ENCODE data around the gene PRSS50.
A peak's percentile ranks its signal among the peaks of the same experiment; 100 is the strongest.
"Not testable (repeated sequence)": the region's sequence is repeated elsewhere in the genome, so short reads cannot be mapped to it uniquely, and the experiment has no call there.

Gene PRSS50

DNA sequence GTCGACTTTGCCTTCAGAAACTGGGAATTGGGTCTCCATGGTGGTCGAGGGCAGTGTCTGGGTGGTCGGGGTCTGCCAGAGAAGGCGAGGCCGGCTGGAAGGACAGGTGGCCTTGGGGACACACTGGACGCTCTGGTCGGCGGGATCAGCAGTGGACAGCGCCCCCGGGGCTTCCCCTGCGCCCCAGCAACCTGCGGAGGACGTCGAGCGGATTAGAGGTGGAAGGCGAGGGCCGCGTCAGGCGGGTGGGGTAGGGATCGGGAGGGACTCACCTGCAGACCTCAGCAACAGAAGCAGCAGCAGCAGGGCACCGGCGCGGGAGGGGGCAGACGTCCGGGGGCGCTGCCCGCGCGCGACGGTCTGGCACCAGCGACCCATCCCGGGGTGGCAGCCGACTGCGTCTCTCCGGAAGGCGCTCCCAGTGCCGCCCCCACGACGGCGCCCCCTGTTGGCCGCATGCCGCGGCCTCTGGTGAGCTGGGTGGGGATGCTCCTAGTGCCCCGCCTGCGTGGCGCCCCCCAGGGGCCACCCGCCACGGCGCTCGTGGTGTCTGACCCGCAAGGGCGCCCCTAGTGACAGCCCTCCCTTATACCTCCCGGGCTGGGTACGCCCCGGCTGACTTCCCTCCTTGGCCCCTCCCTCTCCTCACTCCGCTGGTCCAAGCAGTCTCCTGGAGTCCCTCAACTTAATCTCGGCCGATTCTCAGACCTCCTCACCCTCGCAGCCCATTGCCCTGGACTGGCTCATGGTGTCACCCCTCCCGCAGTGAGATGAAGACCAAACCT, at the start of gene PRSS50:
PRSS50 (minus strand) TSS at position 423 of the 785 bp plus-strand sequence; CDS start at position 378, 45 bp downstream.
- peak; percentile 31 to 41 for ATAC-seq

GRCh38 chr3:46764206-46764605, 46.5 kb upstream of the PRSS50 start:
- no peak for ATAC-seq

DNA sequence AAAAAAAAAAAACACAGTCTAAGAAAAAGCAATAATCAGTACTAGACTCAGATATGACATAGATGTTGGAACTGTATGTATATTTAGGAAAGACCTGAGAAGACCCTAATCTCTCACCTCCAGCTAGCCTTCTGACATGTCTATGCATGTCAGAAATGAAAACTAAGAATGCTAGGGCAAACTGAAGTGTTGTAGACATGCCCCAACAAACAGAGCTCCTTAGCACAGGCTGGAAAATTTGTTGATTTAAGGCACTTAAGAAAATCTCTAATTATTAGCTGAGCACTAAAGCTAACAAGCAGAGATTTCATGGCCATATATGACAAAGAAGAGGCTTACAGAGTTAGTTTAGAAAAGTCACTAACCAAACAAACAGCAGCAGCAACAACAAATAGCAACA, 45.5 kb upstream of the PRSS50 start:
- ATAC-seq = no peak

DNA sequence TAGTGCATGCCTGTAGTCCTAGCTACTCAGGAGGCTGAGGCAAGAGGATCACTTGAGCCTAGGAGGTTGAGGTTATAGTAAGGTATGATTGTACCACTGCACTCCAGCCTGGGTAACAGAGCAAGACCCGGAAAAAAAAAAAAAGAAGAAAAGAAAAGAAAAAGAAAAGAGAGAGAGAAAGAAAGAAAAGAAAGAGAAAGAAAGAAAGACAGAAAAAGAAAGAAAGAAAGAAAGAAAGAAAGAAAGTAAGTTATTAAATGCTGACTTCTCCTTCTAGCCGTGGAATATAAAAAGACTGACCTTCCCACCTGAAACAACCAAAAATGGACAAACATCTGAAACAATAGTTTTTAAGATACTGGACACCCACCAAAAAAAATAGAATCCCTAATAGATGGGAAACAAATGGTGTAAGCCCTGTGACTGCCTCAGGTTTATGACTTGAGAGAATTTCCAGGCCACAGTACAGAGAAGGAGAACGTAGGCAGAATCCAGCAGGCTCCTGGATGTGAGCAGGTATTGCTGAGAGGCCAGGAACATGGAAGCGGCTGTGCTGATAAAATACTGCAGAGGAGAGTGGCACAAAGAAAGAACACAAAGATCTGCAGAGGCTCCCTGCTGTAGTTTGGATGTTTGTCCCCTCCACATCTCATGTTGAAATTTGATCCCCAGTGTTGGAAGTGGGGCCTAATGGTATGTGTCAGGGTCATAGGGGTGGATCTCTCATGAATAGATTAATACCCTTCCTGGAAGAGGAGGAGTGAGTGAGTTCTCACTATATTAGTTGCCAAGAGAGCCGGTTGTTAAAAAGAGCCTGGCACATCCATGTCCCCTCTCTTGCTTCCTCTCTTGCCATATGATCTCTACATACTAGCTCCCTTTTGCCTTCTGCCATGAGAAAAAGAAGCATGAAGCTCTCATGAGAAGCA, 41.8 kb upstream of the PRSS50 start:
- no peak for ATAC-seq

- ATAC-seq = no peak
These were observed 39.0 kb upstream of the PRSS50 start for GRCh38 chr3:46756642-46757041.

GRCh38 chr3:46755646-46756045, 38.0 kb upstream of the PRSS50 start:
- ATAC-seq = no peak

DNA sequence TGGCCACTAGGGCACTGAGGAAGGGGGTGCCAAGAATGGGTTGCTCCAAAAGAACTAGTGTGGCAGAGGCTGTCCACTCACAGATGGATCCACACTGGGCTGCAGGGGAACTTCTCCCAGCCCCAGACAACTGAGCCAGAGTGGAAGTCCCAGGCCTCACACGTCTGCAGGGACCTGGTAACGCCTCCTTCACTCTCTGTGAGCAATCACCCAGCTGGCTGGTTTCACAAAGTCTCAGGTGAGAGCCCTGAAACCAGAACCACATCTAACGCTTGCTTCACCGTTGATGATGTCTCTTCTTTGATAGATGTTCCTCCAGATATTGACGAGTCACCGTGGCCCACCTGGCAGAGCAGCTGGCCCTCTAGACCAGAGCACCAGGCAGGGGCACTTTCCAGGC, 35.5 kb upstream of the PRSS50 start:
- ATAC-seq = peak; percentile 80 to 86

DNA sequence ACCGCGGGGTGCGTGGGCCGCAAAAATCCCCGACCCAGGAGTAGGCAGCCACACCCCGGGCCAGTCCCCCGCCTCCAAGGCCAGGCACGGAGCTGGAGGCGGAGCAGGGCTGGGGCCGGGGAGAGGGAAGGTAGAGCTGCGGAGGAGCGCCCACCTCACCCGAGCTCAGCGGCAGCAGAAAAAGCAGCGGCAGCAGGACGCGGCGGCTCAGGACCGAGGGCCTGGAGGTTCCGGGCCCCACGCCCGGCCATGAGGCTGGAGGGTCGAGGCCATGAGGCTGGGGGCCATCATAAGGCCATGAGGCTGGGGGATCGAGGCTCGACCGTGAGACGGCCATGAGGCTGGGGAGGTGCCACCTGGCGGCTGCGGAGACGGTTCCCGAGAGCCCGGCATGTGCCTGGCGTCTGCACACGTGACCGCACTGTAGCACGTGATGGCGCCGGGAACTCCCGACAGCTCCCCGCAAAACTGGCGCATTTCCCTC, 32.9 kb upstream of the PRSS50 start:
- no peak for ATAC-seq

DNA sequence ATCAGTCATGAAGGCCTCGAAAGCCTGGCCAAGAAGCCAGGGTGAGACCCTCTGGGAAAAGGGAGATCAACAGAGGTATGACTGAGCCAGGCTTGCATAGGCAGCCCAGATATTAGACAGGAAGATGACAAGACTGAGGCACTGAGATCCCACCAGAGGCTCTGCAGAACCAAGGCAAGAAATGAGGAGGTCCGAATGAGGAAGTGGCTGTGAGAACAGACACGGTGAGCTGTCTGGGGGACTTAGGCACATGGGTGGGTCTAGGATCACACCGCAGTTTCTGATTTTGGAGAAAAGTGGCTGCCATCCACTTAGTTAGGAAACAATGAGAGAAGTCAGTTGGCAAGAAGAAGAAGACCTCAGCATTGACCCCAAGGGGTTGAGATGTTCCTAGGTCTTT, 31.5 kb upstream of the PRSS50 start:
- ATAC-seq = no peak

- no peak for ATAC-seq
These were observed 30.5 kb upstream of the PRSS50 start for GRCh38 chr3:46748170-46748569.

DNA sequence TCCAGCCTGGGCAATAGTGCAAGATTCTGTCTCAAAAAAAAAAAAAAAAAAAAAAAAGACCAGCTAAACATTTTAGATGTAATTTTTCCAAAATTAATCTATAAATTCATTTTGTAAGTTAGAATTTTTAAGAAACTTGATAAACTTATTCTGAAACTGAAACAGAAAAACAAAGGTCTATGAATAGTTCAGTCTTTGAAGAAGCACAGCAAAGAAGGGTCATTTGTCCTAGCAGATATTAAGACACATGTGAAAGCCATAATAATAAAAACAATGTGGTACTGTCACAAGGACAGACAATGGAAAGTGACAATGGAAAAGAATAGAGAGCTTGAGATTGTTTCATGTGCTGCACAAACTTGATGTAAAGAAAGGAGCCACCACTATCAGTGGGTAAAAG, 29.0 kb upstream of the PRSS50 start:
- no peak for ATAC-seq

DNA sequence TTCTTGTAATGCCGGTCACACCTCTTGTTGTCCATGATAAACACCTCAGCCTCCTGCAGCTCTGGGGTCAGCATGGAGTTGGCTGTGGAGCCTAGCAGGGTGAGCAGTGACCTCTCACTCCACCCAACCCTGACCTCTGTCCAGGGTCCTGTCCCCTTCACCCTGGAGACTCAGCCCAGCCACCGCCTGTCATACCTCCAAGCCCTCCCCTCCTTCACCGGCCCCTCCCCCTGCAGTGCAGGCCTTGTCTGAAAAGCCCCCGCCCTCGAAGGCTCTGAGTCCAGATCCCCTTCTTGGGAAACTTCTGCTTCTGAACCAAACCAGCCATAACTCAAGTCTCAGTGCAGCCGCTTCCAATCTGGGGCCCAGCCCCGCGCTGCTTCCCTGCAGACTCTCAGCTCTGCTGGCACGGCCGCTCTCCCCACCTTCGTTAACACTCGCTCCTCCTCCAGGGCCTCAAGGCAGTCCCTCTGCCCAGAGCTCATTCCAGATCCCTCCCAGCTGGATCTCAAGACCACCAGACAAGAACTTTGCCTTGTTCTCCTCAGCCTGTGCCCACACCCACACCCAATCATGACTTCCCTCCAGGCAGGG, 25.4 kb upstream of the PRSS50 start:
- no peak for ATAC-seq

- ATAC-seq = not testable (repeated sequence)
These were observed 21.9 kb upstream of the PRSS50 start for GRCh38 chr3:46739565-46739964.

DNA sequence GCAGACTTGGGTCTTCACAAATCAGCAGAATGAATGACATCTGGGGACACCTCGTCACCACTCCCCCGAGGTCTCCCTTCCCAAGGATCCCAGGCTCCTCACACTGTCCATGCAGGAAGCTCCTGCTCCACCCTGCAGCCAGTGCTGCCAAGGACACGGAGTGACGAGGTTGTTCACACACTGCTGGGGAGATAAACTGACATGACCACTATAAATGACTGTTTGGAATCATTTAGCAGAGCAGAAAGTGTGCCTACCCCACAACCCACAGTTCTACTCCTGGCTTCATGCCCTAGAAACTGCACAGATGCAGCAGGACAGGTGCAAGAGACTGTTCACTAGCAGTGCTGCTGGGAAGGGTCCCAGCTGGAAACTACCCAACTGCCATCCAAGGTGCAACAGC, 19.7 kb upstream of the PRSS50 start:
- no peak for ATAC-seq

DNA sequence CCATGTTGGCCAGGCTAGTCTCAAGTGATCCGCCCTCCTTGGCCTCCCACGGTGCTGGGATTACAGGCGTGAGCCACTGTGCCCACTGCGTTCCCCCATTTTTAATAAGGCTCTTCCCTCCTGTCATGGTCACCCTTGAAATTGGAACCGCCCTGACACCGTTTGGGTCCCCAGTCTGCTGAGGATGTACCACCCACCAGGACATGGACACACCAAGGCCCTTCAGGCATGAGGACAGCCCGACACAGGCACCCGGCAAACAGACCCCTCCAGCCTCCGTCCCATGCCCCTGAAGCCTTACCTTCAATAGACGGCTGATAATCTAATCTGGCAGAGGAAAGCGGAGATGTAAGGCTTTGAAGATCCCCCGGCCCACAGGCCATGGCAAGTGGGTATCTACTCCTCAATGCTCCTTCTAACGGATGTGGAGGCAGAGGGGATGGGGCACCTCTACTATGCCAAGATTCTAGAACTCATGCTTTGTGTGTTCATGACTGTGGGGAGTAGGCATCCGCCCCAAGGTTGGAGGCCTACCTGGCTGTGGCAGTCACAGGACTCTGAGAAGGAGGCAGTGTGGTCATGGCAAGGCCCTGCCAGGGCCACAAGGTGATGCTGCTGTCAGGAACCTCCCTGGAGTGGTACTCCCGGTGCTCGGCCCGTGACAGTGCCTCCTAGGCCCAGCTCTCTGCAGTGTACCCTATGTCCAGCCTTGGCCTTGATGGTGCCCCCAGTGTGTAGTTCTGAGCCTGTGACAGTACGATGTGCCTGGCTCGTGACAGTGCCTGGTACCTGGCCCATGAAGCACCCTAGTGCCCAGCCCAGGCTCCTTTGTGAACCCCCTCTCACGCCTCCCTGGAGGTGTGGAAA, 18.6 kb upstream of the PRSS50 start:
- no peak for ATAC-seq

- ATAC-seq = no peak
These were observed 17.1 kb upstream of the PRSS50 start for GRCh38 chr3:46734773-46735172.

GRCh38 chr3:46733026-46733800, 15.5 kb upstream of the PRSS50 start:
- ATAC-seq = no peak

- ATAC-seq = no peak
These were observed 14.1 kb upstream of the PRSS50 start for GRCh38 chr3:46731795-46732194.

- ATAC-seq = no peak
These were observed 13.2 kb upstream of the PRSS50 start for GRCh38 chr3:46730819-46731218.

GRCh38 chr3:46729038-46729437, 11.4 kb upstream of the PRSS50 start:
- no peak for ATAC-seq

DNA sequence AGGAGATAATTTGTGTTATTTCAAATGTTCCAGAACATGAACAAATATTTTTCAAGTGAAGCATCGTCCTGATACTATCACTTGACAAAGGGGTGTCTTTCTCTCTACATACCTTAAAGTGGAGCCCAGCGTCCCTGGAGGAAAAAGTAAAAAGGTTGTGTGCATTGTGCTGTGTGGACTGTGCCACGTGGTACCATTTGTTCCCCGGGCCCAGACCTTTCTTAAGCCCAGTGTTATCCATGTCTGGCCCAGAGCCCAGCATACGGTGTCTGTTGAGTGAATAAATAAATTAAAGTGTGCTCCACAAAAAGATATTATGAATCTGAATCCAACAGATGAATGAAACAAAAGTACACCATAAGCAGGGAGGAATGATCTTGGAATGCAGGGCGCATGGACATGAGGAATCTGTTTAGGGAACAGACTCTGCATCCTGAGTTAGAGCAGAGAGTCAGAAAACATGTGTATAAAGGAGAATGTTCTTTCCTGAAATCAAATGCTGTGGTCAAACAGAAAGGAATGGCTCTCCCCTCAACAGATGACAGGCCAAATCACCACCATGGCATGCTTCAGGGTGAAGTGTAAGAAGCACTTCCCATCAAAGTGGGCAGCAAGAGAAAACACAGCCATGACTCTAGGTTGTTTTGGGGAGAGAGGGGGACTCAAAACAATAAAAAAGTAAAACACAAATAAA, 8.1 kb upstream of the PRSS50 start:
- ATAC-seq = no peak

Measured in activated CD4-positive, CD25-positive, alpha-beta regulatory T cell treated with anti-CD3 and anti-CD28 coated beads, Interleukin-2, amount 50 U/mL, for 24 hours (primary cell).